ENCODE measurements around the gene OR51B4.
"Not testable (repeated sequence)": the region's sequence is repeated elsewhere in the genome, so short reads cannot be mapped to it uniquely, and the experiment has no call there.

The OR51B4 gene

DNA sequence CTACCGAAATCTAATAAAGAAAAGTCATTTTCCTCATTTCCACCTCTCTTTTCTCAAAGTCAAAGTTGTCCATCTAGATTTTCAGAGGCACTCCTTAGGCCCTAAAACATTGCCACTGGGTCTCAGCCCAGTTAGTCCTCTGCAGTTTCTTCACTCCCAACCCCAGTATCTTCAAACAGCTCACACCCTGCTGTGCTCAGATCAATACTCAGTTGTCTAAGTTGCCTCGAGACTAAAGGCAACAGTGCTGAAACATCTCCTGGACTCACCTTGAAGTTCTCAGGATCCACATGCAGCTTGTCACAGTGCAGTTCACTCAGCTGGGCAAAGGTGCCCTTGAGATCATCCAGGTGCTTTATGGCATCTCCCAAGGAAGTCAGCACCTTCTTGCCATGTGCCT is 47.7 kb downstream of the OR51B4 start:
- not testable (repeated sequence) for H2AFZ ChIP-seq (ENCODE audit: low read depth, low read length); H3K4me3 ChIP-seq (ENCODE audit: low read length); H3K9me3 ChIP-seq (ENCODE audit: low read length); H3K27me3 ChIP-seq (ENCODE audit: insufficient read depth, low read length); H3K4me1 ChIP-seq (ENCODE audit: insufficient read depth, low read length); H3K36me3 ChIP-seq (ENCODE audit: insufficient read depth, low read length)

DNA sequence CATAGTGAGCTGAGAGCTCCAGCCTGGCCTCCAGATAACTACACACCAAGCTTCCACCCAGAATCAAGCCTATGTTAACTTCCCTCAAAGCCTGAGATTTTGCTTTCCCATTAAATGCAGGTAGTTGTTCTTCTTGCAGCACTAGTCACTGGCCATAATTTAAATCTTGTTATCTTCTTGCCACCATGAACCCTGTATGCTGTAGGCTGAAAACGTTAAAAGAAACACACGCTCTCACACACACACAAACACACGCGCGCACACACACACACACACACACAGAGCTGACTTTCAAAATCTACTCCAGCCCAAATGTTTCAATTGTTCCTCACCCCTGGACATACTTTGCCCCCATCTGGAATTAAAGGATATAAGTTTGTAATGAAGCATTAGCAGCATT is 48.3 kb downstream of the OR51B4 start:
- not testable (repeated sequence) for H3K9me3 ChIP-seq (ENCODE audit: low read length); H3K36me3 ChIP-seq (ENCODE audit: insufficient read depth, low read length); H2AFZ ChIP-seq (ENCODE audit: low read depth, low read length); H3K4me1 ChIP-seq (ENCODE audit: insufficient read depth, low read length); H3K27me3 ChIP-seq (ENCODE audit: insufficient read depth, low read length); H3K4me3 ChIP-seq (ENCODE audit: low read length)

DNA sequence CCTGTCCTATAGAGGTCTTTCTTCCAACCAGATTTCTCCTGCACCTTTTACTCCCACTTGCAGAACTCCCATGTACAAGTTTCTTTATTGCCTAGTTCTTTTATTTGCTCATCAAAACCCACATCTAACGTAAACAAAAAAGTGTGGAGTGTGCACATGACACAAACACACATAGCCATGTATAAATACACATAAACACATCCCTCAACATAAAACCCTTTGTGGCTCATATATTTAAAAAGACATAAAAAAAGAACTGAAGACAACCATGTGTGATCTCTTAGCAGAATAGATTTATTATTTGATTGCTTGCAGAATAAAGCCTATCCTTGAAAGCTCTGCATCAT is 48.9 kb downstream of the OR51B4 start:
- no peaks in the 10 kb centered on the region for H3K9me3 ChIP-seq (ENCODE audit: low read length)
- no peak overlapping the region for H3K4me3 ChIP-seq (ENCODE audit: low read length)
- no peaks in the 10 kb centered on the region for H3K36me3 ChIP-seq (ENCODE audit: insufficient read depth, low read length)
- no peaks in the 10 kb centered on the region for H3K4me1 ChIP-seq (ENCODE audit: insufficient read depth, low read length)
- no peaks in the 10 kb centered on the region for H3K27me3 ChIP-seq (ENCODE audit: insufficient read depth, low read length)
- H2AFZ ChIP-seq (ENCODE audit: low read depth, low read length): no peak overlapping the region

DNA sequence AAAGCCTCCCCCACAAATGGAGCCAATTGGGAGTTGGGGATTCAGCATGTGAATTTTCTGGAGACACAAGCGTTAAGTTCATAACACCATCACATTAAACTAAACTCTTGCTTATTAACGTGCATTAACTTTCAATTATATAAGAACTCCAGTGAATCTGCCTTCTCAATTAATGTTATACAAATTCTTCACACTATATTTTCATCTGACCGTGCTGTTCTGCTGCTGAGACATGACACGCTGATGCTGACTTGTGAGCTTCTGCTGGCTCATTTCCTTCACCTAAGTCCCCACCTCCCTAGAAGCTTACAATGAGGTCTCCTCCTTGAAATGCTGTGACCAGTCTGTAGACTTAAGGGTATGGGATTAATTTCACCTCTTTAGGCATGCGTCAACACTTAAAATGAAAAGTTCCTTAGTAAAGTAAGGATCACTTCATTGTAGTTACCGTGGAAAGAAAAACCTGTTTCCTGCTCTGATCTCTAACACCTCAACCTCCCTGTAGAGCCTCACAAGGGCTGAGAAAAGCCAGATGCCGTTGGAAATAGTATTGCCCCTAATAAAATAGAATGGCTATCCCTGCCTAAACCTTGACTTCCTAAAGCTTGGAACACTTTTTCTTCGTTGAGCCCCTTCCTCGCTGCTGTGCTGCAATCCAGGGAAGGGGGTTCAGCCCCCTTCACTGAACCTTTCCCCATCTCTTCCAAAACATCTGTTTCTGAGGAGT is 49.4 kb downstream of the OR51B4 start:
- no peaks in the 10 kb centered on the region for H3K4me1 ChIP-seq (ENCODE audit: insufficient read depth, low read length)
- no peak overlapping the region for H2AFZ ChIP-seq (ENCODE audit: low read depth, low read length)
- H3K4me3 ChIP-seq (ENCODE audit: low read length): no peak overlapping the region
- H3K36me3 ChIP-seq (ENCODE audit: insufficient read depth, low read length): no peaks in the 10 kb centered on the region
- H3K27me3 ChIP-seq (ENCODE audit: insufficient read depth, low read length): no peaks in the 10 kb centered on the region
- no peaks in the 10 kb centered on the region for H3K9me3 ChIP-seq (ENCODE audit: low read length)

DNA sequence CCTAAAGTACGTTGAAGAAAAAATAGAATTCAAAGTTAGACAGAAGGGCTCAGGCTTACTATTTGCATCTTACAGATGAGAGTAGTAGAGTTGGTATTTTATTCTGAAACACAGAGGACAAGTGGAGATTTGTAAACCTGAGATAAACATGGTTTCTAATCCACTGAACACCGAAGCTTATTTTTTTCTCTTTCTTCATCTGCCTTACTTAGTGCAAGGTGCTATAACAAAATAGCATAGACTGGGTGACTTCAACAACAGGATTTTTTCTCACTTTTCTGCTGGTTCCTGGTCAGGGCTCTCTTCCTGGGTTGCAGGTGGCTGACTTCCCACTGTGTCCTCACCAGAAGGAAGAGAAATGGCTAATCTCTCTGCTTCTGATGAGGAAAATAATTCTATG is 50.0 kb downstream of the OR51B4 start:
- H3K27me3 ChIP-seq (ENCODE audit: insufficient read depth, low read length): no peaks in the 10 kb centered on the region

More for the DNA sequence above, 50.0 kb downstream of the OR51B4 start:
- Histone ChIP-seq H3K4me3 (ENCODE audit: low read length) (no peak overlapping the region), H2AFZ (ENCODE audit: low read depth, low read length) (no peak overlapping the region), H3K9me3 (ENCODE audit: low read length) (no peaks in the 10 kb centered on the region), H3K36me3 (ENCODE audit: insufficient read depth, low read length) (no peaks in the 10 kb centered on the region), H3K4me1 (ENCODE audit: insufficient read depth, low read length) (no peaks in the 10 kb centered on the region)
